ENCODE results near the gene PGPEP1.

DNA sequence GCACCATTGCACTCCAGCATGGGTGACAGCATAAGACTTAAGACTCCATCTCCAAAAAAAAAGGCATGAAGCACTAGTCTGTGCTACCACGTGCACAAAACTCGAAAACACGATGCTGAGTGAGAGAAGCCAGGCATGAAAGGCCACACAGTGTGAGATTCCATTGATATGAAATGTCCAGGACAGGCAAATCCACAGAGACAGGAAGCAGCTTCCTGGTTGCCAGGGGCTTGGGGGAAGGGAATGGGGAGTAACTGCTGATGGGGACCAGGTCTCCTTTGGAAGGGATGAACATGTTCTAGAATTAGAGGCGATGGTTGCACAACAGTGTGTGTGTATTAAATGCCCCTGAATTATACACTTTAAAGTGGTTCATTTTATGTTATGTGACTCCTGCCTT is 43.1 kb upstream of the PGPEP1 start:
- TF ChIP-seq, protein P1, sequence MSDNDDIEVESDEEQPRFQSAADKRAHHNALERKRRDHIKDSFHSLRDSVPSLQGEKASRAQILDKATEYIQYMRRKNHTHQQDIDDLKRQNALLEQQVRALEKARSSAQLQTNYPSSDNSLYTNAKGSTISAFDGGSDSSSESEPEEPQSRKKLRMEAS (IDR thresholded peaks at IDR 0.05), result peak; percentile 89
- TF ChIP-seq RAD21 (IDR thresholded peaks at IDR 0.05; ENCODE audit: low read depth), result no peak
- no peak for TF ChIP-seq FOXM1 (IDR thresholded peaks at IDR 0.05; ENCODE audit: borderline replicate concordance, low read depth)
- no peak for TF ChIP-seq TAF1 (IDR thresholded peaks at IDR 0.05; ENCODE audit: low read depth)
- TF ChIP-seq, protein P2, sequence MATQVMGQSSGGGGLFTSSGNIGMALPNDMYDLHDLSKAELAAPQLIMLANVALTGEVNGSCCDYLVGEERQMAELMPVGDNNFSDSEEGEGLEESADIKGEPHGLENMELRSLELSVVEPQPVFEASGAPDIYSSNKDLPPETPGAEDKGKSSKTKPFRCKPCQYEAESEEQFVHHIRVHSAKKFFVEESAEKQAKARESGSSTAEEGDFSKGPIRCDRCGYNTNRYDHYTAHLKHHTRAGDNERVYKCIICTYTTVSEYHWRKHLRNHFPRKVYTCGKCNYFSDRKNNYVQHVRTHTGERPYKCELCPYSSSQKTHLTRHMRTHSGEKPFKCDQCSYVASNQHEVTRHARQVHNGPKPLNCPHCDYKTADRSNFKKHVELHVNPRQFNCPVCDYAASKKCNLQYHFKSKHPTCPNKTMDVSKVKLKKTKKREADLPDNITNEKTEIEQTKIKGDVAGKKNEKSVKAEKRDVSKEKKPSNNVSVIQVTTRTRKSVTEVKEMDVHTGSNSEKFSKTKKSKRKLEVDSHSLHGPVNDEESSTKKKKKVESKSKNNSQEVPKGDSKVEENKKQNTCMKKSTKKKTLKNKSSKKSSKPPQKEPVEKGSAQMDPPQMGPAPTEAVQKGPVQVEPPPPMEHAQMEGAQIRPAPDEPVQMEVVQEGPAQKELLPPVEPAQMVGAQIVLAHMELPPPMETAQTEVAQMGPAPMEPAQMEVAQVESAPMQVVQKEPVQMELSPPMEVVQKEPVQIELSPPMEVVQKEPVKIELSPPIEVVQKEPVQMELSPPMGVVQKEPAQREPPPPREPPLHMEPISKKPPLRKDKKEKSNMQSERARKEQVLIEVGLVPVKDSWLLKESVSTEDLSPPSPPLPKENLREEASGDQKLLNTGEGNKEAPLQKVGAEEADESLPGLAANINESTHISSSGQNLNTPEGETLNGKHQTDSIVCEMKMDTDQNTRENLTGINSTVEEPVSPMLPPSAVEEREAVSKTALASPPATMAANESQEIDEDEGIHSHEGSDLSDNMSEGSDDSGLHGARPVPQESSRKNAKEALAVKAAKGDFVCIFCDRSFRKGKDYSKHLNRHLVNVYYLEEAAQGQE (IDR thresholded peaks at IDR 0.05; ENCODE audit: low read depth), result no peak
